Ascending aorta (tissue), 2 donors: ENCODE results near the gene FNIP2. TPM values are rescaled to one million over a fixed set of nuclear protein-coding genes. Genes with fewer than 3 reads are reported as not detected.
A peak's percentile ranks its signal among the peaks of the same experiment; 100 is the strongest.

Experiments
- DNase-seq, 2 donors: peaks; one replicate each; pipeline ENCODE4 v3.0.0-alpha.2; 2019; ENCODE audit warnings: low spot score in 2 of 2
- H3K27ac ChIP-seq, 2 donors: fragments of 200-600 bp; sonication (generic); one replicate each; pipeline ENCODE4 v1.5.1; 2016 to 2017; ENCODE audit warnings: mild to moderate bottlenecking in 1 of 2
- H3K27me3 ChIP-seq: fragments of 200-600 bp; sonication (generic); one replicate; pipeline ENCODE4 v1.5.1; 2017
- H3K36me3 ChIP-seq, 2 donors: fragments of 200-600 bp; sonication (generic); one replicate each; pipeline ENCODE4 v1.5.1; 2016
- H3K4me1 ChIP-seq, 2 donors: fragments of 200-600 bp; sonication (generic); one replicate each; pipeline ENCODE4 v1.5.1; 2016 to 2017; ENCODE audit warnings: mild to moderate bottlenecking in 1 of 2
- H3K4me3 ChIP-seq, 2 donors: fragments of 200-600 bp; sonication (generic); one replicate each; pipeline ENCODE4 v1.5.1; 2016 to 2017; ENCODE audit warnings: mild to moderate bottlenecking in 1 of 2
- H3K9me3 ChIP-seq, 2 donors: fragments of 200-600 bp; sonication (generic); one replicate each; pipeline ENCODE4 v1.5.1; 2016
- CTCF ChIP-seq, 3 experiments: fragments of 200-600 bp in 2 of 3; fragments of 450-650 bp in 1 of 3; sonication (generic) in 2 of 3; IDR thresholded peaks; one replicate each; pipeline ENCODE4 v1.5.1; 2016 to 2019; ENCODE audit warnings: antibody characterized with exemption in 3 of 3, mild to moderate bottlenecking in 1 of 3, moderate library complexity in 1 of 3
- intact Hi-C: fragments of 100-400 bp; cut with DNase I; formaldehyde crosslinking; loops from one replicate; pipeline ENCODE4 v1.15.1; 2023
- total RNA-seq: library from RNA; depleted of rRNA; stranded (reverse); fragments of >200 nt; gene quantifications from one replicate; pipeline ENCODE4 v1.1.0, GENCODE V29; 2016

FNIP2 gene
- total RNA-seq, 1 donor from 2014 or later = 44.1 TPM

- Histone ChIP-seq H3K9me3 (no peaks in the 10 kb centered on the region), H3K4me1 (peaks cover 0 to 35% of the 10 kb centered on the region in 2 donors), H3K27ac (peak overlapping the region; percentile 49 to 58), H3K36me3 (no peaks in the 10 kb centered on the region), H3K27me3 (no peaks in the 10 kb centered on the region), H3K4me3 (peak overlapping the region in 1 of 2 donors; percentile 99)
- DNase-seq = no peak
- no peak for TF ChIP-seq CTCF (IDR thresholded peaks at IDR 0.05)
- intact Hi-C loops = loop anchor here (5.0 kb wide), 1 partner anchor 81 kb away; no protein-coding TSS in a partner anchor
These were observed 3.0 kb downstream of the FNIP2 start for GRCh38 chr4:158771776-158772175.

GRCh38 chr4:158775091-158775651 lies 6.3 kb downstream of the FNIP2 start:
- intact Hi-C loops = no loop called here
- peak overlapping the region; percentile 71 to 74 for H3K27ac ChIP-seq

GRCh38 chr4:158776106-158776505 lies 7.3 kb downstream of the FNIP2 start:
- H3K4me3 ChIP-seq = no peak overlapping the region
- no peaks in the 10 kb centered on the region for H3K27me3 ChIP-seq
- no peaks in the 10 kb centered on the region for H3K36me3 ChIP-seq
- no peaks in the 10 kb centered on the region for H3K9me3 ChIP-seq
- intact Hi-C loops = no loop called here
- no peak for TF ChIP-seq CTCF (IDR thresholded peaks at IDR 0.05)
- no peak for DNase-seq
- H3K27ac ChIP-seq = peak overlapping the region; percentile 71 to 74
- peaks cover 2 to 33% of the 10 kb centered on the region in 2 donors for H3K4me1 ChIP-seq

More at GRCh38 chr4:158775091-158775651, 6.3 kb downstream of the FNIP2 start:
- no peak overlapping the region for H3K4me3 ChIP-seq
- DNase-seq = no peak
- H3K9me3 ChIP-seq = no peaks in the 10 kb centered on the region
- H3K36me3 ChIP-seq = no peaks in the 10 kb centered on the region
- TF ChIP-seq CTCF (IDR thresholded peaks at IDR 0.05) = no peak
- peaks cover 2 to 38% of the 10 kb centered on the region in 2 donors for H3K4me1 ChIP-seq
- H3K27me3 ChIP-seq = no peaks in the 10 kb centered on the region

- intact Hi-C loops = no loop called here
- no peak for TF ChIP-seq CTCF (IDR thresholded peaks at IDR 0.05)
These were observed 8.8 kb downstream of the FNIP2 start for GRCh38 chr4:158777423-158778155.

GRCh38 chr4:158778156-158778711 lies 9.4 kb downstream of the FNIP2 start:
- Histone ChIP-seq H3K27ac (no peak overlapping the region), H3K27me3 (no peaks in the 10 kb centered on the region), H3K4me1 (peaks cover 5 to 34% of the 10 kb centered on the region in 2 donors), H3K9me3 (no peaks in the 10 kb centered on the region), H3K4me3 (no peak overlapping the region), H3K36me3 (no peaks in the 10 kb centered on the region)
- no peak for DNase-seq
- intact Hi-C loops = no loop called here
- no peak for TF ChIP-seq CTCF (IDR thresholded peaks at IDR 0.05)

More at GRCh38 chr4:158777423-158778155, 8.8 kb downstream of the FNIP2 start:
- no peak overlapping the region for H3K27ac ChIP-seq
- H3K4me1 ChIP-seq = peaks cover 5 to 28% of the 10 kb centered on the region in 2 donors
- no peaks in the 10 kb centered on the region for H3K36me3 ChIP-seq
- DNase-seq = no peak
- H3K9me3 ChIP-seq = no peaks in the 10 kb centered on the region
- no peak overlapping the region for H3K4me3 ChIP-seq
- no peaks in the 10 kb centered on the region for H3K27me3 ChIP-seq
